HG03342 (cell line): Measurements from ENCODE around the gene CD244.
"Not testable (repeated sequence)": the region's sequence is repeated elsewhere in the genome, so short reads cannot be mapped to it uniquely, and the experiment has no call there.

ENCODE experiments used
- ATAC-seq: cut with Tn5 transposase; IDR thresholded peaks from one replicate; pipeline ENCODE4 v1.9.1; 2021; ENCODE audit warnings: mild to moderate bottlenecking, moderate library complexity; ENCODE audit not compliant: unreplicated experiment

The CD244 gene

GRCh38 chr1:160879056-160879455 lies 16.4 kb upstream of the CD244 start:
- ATAC-seq, result no peak

GRCh38 chr1:160877221-160877620 lies 14.5 kb upstream of the CD244 start:
- no peak for ATAC-seq

- no peak for ATAC-seq
These were observed 13.6 kb upstream of the CD244 start for GRCh38 chr1:160876311-160876710.

GRCh38 chr1:160875591-160875990 lies 12.9 kb upstream of the CD244 start:
- ATAC-seq, result not testable (repeated sequence)

- no peak for ATAC-seq
These were observed 12.2 kb upstream of the CD244 start for GRCh38 chr1:160874935-160875334.

GRCh38 chr1:160868141-160868540 lies 5.5 kb upstream of the CD244 start:
- no peak for ATAC-seq

GRCh38 chr1:160867651-160868050 lies 5.0 kb upstream of the CD244 start:
- ATAC-seq, result not testable (repeated sequence)

- ATAC-seq, result no peak
These were observed 4.1 kb upstream of the CD244 start for GRCh38 chr1:160866695-160867260.

- no peak for ATAC-seq
These were observed 3.5 kb upstream of the CD244 start for GRCh38 chr1:160866001-160866694.

- no peak for ATAC-seq
These were observed 2.6 kb upstream of the CD244 start for GRCh38 chr1:160865337-160865736.

GRCh38 chr1:160864173-160864572 lies 1.5 kb upstream of the CD244 start:
- ATAC-seq, result no peak

GRCh38 chr1:160863774-160864131 lies 1.1 kb upstream of the CD244 start:
- ATAC-seq, result no peak

GRCh38 chr1:160863061-160863773 lies 530 bp upstream of the CD244 start:
- no peak for ATAC-seq

GRCh38 chr1:160860840-160861505 lies 1.7 kb downstream of the CD244 start:
- no peak for ATAC-seq

GRCh38 chr1:160859166-160859565 lies 3.5 kb downstream of the CD244 start:
- no peak for ATAC-seq

GRCh38 chr1:160858507-160858906 lies 4.2 kb downstream of the CD244 start:
- no peak for ATAC-seq

GRCh38 chr1:160858097-160858496 lies 4.6 kb downstream of the CD244 start:
- ATAC-seq, result no peak

- peak; percentile 78 for ATAC-seq
These were observed 7.3 kb downstream of the CD244 start for GRCh38 chr1:160855181-160855981.

GRCh38 chr1:160853754-160854153 lies 8.9 kb downstream of the CD244 start:
- no peak for ATAC-seq

- no peak for ATAC-seq
These were observed 9.7 kb downstream of the CD244 start for GRCh38 chr1:160853014-160853413.

GRCh38 chr1:160850993-160851392 lies 11.7 kb downstream of the CD244 start:
- no peak for ATAC-seq
